ENCODE results near the gene PAXIP1.
"Not testable (repeated sequence)": the region's sequence is repeated elsewhere in the genome, so short reads cannot be mapped to it uniquely, and the experiment has no call there.

The PAXIP1 gene

DNA sequence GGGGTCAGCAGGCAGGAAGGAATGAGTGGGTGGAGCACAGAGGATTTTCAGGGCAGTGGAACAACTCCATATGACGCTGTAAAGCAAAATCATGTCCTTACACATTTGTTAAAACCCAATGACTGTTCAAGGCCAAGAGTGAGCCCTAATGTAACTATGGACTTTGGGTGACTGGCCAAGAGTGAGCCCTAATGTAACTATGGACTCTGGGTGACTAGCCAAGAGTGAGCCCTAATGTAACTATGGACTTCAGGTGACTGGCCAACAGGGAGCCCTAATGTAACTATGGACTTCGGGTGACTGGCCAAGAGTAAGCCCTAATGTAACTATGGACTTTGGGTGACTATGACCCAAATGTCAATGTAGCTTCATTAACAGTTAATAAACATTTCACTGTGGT is 52.0 kb downstream of the PAXIP1 start:
- no peak for DNase-seq (ENCODE audit: low read depth)
- H3K4me3 ChIP-seq (ENCODE audit: low read depth, low read length) = no peak overlapping the region
- TF ChIP-seq CTCF (IDR thresholded peaks at IDR 0.05; ENCODE audit: insufficient read depth, low read depth, low read length, missing control alignments) = no peak

- no peak overlapping the region for H3K4me3 ChIP-seq (ENCODE audit: low read depth, low read length)
- no peak for DNase-seq (ENCODE audit: low read depth)
- no peak for TF ChIP-seq CTCF (IDR thresholded peaks at IDR 0.05; ENCODE audit: insufficient read depth, low read depth, low read length, missing control alignments)
Observed at GRCh38 chr7:154947604-154948003, 55.3 kb downstream of the PAXIP1 start.

GRCh38 chr7:154946166-154946565 is 56.8 kb downstream of the PAXIP1 start:
- DNase-seq (ENCODE audit: low read depth) = no peak
- no peak for TF ChIP-seq CTCF (IDR thresholded peaks at IDR 0.05; ENCODE audit: insufficient read depth, low read depth, low read length, missing control alignments)
- H3K4me3 ChIP-seq (ENCODE audit: low read depth, low read length) = no peak overlapping the region

GRCh38 chr7:154943906-154944305 is 59.0 kb downstream of the PAXIP1 start:
- TF ChIP-seq CTCF (IDR thresholded peaks at IDR 0.05; ENCODE audit: insufficient read depth, low read depth, low read length, missing control alignments) = no peak
- H3K4me3 ChIP-seq (ENCODE audit: low read depth, low read length) = no peak overlapping the region
- no peak for DNase-seq (ENCODE audit: low read depth)

- DNase-seq (ENCODE audit: low read depth) = no peak
- no peak for TF ChIP-seq CTCF (IDR thresholded peaks at IDR 0.05; ENCODE audit: insufficient read depth, low read depth, low read length, missing control alignments)
- H3K4me3 ChIP-seq (ENCODE audit: low read depth, low read length) = no peak overlapping the region
Observed at GRCh38 chr7:154942691-154943090, 60.2 kb downstream of the PAXIP1 start.

DNA sequence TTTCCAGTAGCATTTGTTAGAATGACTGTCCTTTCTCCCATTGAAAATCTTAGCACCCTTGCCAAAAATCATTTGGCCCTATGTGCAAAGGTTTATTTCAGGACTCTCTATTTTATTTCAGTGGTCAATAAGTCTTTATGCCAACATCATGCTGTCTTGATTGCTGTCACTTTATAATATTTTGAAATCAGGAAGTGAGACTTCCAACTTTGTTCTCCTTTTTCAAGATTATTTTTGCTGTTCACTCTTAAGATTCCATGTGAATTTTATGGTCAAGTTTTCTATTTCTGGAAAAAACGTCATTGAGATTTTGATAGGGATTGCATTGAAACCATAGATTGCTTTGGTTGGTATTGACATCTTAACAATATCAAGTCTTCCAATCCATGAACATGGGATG is 65.1 kb downstream of the PAXIP1 start:
- H3K4me3 ChIP-seq (ENCODE audit: low read depth, low read length) = no peak overlapping the region
- no peak for DNase-seq (ENCODE audit: low read depth)
- no peak for TF ChIP-seq CTCF (IDR thresholded peaks at IDR 0.05; ENCODE audit: insufficient read depth, low read depth, low read length, missing control alignments)

GRCh38 chr7:154934353-154934952 is 68.5 kb downstream of the PAXIP1 start:
- not testable (repeated sequence) for DNase-seq (ENCODE audit: low read depth)

More at GRCh38 chr7:154934353-154934952, 68.5 kb downstream of the PAXIP1 start:
- H3K4me3 ChIP-seq (ENCODE audit: low read depth, low read length) = not testable (repeated sequence)
